ENCODE results near the gene SPOP.

Gene SPOP

DNA sequence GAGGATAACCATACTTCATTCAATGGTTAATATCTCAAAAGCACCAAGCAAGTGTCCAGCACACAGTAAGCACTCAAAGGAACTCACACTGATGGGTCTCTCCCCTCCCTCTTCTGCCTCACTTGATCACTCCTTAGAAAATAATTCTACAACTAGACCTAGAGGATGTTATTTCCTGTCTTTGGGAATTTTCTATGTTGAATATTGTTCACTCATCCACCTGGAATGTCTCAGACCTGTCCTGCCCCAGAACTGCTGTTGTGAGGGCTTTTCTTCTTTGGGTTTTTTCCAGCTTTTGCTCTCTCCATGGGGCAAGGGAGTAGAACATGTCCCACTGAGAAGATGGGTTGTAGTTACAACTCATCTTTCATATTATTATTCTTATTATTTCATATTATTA lies 76.9 kb downstream of the SPOP start:
- Histone ChIP-seq H3K9ac (ENCODE audit: low read depth, low read length) (no peak overlapping the region), H3K36me3 (ENCODE audit: insufficient read depth, low read length) (no peaks in the 10 kb centered on the region), H3K9me3 (ENCODE audit: control insufficient read depth, insufficient read depth, low read length) (no peaks in the 10 kb centered on the region), H3K4me1 (ENCODE audit: insufficient read depth, low read length) (peaks cover 6% of the 10 kb centered on the region)

DNA sequence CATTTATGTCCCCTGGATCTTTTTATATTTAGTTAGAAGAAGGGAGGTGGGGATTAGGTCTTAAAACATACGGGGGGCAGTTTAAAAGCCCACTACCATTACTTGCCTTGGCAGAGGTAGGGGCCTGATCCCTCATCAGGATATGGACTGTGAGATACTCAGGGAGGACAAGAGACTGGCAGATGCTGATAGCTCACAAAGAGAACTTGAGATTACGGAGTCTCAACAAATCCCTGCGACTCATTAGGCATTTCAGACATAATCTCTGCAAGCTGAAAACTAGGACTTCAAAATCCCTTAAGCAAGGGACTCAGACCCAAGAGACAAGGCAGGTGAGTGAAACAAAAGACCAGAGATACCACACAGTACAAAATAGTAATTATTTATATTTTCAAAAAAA lies 79.0 kb downstream of the SPOP start:
- peaks cover 6% of the 10 kb centered on the region for H3K4me1 ChIP-seq (ENCODE audit: insufficient read depth, low read length)
- no peaks in the 10 kb centered on the region for H3K36me3 ChIP-seq (ENCODE audit: insufficient read depth, low read length)
- no peak overlapping the region for H3K9ac ChIP-seq (ENCODE audit: low read depth, low read length)
- H3K9me3 ChIP-seq (ENCODE audit: control insufficient read depth, insufficient read depth, low read length) = no peaks in the 10 kb centered on the region

DNA sequence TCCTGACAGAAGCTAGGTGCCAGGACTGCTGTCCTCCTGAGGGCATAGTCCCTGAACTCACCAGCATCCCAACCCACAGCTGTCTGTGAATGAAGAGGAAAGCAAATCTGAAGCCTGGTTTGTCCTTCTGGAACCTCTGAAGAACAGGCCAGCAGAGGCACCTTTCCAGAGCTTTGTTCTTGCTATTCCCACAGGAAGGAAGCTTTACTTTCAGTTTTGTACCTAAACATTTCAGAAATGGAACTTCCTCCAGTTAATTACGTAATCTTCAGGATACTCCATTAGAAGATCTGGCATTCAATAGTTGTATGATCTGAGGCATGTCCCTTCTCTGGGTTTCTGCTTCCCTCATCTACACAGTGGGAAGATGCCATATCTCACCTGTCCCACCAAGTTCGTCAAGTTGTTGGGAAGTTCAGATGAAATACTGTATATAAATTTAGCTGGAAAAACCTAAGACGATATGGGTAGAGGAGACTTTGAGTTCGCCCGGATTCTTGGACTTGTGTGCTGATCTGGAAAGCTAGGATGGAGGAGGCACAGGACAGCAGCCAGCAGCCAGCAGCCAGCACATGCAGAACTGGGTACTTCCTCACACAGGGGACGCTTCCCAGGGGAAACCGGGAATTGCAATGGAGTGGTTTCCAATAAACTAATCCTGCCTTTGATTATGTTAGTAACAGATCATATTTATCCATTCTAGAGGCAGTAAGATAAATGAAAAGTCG lies 79.8 kb downstream of the SPOP start:
- H3K36me3 ChIP-seq (ENCODE audit: insufficient read depth, low read length) = no peaks in the 10 kb centered on the region
- peaks cover 6% of the 10 kb centered on the region for H3K4me1 ChIP-seq (ENCODE audit: insufficient read depth, low read length)
- no peaks in the 10 kb centered on the region for H3K9me3 ChIP-seq (ENCODE audit: control insufficient read depth, insufficient read depth, low read length)
- H3K9ac ChIP-seq (ENCODE audit: low read depth, low read length) = no peak overlapping the region

DNA sequence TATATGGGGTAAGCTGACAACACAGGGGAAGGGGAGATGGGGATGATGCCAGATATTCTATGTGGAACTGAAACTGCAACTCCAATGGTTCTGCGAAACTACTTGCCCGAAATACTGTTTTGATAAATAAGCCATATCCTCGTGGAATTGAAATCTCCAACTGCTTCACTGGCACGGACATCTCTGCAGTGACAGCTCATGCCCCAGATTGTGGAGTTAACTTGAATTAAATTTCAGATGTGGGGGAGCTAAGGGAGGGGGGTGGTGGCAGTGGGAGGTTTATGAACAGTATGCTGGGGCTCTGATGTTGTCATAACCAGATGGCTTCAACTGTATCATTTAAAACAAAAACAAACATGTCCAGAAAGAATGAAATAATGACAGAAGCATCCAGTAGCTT lies 80.5 kb downstream of the SPOP start:
- no peaks in the 10 kb centered on the region for H3K36me3 ChIP-seq (ENCODE audit: insufficient read depth, low read length)
- H3K9ac ChIP-seq (ENCODE audit: low read depth, low read length) = no peak overlapping the region
- no peaks in the 10 kb centered on the region for H3K9me3 ChIP-seq (ENCODE audit: control insufficient read depth, insufficient read depth, low read length)
- H3K4me1 ChIP-seq (ENCODE audit: insufficient read depth, low read length) = peaks cover 6% of the 10 kb centered on the region

DNA sequence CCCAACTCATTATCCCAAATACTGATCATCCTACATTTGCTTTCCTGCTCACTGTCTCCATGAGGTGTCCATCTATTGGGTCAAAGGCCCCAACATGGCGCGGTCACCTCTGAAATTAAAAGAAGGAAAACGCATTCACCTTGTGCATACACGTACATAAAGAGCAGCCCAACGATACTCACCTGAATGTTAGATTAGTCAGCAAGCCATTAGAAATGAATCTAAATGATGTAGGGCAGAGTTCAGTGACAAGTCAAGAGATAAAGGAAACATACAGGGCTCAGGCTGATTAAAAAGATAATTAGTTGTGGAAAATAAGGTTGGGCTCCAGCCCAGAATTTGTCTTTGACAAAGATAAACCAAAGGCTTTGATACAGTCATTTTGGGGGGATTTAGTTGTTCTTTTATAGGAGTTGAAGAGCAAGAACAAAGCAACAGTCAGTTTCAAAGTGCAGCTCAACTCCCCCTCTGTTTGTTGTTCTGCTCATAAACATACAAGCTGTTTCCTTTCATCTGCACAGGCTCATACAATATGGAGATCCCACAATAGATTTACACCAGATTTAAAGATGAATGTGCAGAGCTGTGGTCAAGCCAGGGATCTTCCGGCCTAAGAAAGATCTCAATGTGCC lies 81.2 kb downstream of the SPOP start:
- Histone ChIP-seq H3K4me1 (ENCODE audit: insufficient read depth, low read length) (peaks cover 6% of the 10 kb centered on the region), H3K9ac (ENCODE audit: low read depth, low read length) (no peak overlapping the region), H3K36me3 (ENCODE audit: insufficient read depth, low read length) (no peaks in the 10 kb centered on the region), H3K9me3 (ENCODE audit: control insufficient read depth, insufficient read depth, low read length) (no peaks in the 10 kb centered on the region)

DNA sequence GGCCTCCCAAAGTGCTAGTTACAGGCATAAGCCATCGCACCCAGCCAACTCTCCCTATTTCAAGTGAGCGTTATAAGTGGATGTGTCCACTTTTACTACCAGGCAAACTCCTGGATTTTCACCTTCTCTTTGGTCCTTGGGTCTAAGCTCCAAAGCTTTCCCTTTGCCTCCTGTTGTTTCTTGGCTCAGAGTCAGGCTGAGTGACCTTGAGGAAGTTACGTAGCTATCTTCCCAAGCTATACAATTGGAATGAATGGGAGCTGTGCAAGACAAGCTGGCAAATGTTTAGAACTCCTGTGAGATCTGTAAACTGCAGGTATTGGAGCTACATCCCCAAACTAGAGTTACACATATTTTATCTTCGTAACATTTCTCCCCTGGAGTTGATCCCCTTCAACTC lies 81.9 kb downstream of the SPOP start:
- H3K36me3 ChIP-seq (ENCODE audit: insufficient read depth, low read length) = no peaks in the 10 kb centered on the region
- H3K4me1 ChIP-seq (ENCODE audit: insufficient read depth, low read length) = peaks cover 6% of the 10 kb centered on the region

DNA sequence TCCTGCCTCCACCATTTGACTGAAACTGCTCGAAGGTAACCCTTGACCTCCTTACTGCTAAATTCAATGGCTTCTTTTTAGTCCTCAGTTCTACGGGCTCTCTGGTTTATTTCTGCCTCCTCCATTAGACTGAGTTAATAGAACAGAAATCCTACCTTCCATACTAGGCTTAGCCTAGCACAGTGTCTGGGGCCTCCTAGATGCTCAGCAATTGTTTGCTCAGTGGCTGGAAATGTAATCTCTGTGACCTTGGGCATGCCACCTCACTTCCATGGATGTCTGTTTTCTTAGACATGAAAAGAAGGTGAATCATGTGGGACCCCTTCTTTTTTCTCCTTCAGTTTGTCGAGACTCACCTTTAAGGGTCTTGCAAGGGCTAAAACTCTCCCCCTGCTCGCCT lies 82.6 kb downstream of the SPOP start:
- peaks cover 2% of the 10 kb centered on the region for H3K4me1 ChIP-seq (ENCODE audit: insufficient read depth, low read length)
- H3K9me3 ChIP-seq (ENCODE audit: control insufficient read depth, insufficient read depth, low read length) = no peaks in the 10 kb centered on the region
- no peak overlapping the region for H3K9ac ChIP-seq (ENCODE audit: low read depth, low read length)
- no peaks in the 10 kb centered on the region for H3K36me3 ChIP-seq (ENCODE audit: insufficient read depth, low read length)

More for the DNA sequence above, 81.9 kb downstream of the SPOP start:
- no peaks in the 10 kb centered on the region for H3K9me3 ChIP-seq (ENCODE audit: control insufficient read depth, insufficient read depth, low read length)
- no peak overlapping the region for H3K9ac ChIP-seq (ENCODE audit: low read depth, low read length)

DNA sequence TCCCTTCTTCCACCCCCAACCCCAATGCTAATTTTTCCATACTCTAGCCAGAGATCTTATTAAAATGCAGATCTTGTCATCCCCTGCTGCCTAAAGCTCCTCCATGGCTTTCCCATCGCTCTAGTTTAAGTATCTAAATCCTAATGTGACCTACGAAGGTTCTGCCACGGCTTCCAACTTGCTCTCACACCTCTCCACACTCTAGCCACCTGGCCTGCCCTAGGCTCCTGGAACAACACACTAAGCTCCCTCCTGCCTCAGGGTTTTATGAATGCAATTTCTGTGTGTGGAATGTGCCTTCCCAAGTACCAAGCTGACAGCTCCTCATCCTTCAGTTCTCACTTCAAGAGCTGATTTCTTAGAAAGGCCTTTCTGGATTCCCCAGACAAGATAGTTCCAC lies 85.6 kb downstream of the SPOP start:
- Histone ChIP-seq H3K9me3 (ENCODE audit: control insufficient read depth, insufficient read depth, low read length) (no peaks in the 10 kb centered on the region), H3K4me1 (ENCODE audit: insufficient read depth, low read length) (no peaks in the 10 kb centered on the region), H3K36me3 (ENCODE audit: insufficient read depth, low read length) (no peaks in the 10 kb centered on the region), H3K9ac (ENCODE audit: low read depth, low read length) (no peak overlapping the region)

DNA sequence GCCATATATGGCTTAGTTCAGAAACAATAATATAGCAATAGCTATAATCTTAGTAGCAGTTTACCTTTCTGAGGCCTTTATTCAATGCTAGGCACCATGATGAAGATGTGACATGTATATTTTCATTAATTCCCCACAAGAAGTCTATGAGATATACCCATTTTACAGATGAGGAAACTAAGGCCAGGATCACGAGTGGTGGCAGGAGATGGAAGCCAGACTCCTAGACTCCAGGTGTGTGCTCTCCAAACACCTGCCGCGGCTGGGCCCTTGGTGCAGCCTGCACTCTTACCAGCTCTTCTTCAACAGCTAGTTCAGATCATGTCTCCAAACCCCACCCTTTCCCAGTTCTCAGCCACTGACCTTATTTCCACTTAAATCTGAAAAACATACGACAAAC lies 87.0 kb downstream of the SPOP start:
- Histone ChIP-seq H3K4me1 (ENCODE audit: insufficient read depth, low read length) (no peaks in the 10 kb centered on the region), H3K9ac (ENCODE audit: low read depth, low read length) (no peak overlapping the region), H3K36me3 (ENCODE audit: insufficient read depth, low read length) (no peaks in the 10 kb centered on the region), H3K9me3 (ENCODE audit: control insufficient read depth, insufficient read depth, low read length) (no peaks in the 10 kb centered on the region)

DNA sequence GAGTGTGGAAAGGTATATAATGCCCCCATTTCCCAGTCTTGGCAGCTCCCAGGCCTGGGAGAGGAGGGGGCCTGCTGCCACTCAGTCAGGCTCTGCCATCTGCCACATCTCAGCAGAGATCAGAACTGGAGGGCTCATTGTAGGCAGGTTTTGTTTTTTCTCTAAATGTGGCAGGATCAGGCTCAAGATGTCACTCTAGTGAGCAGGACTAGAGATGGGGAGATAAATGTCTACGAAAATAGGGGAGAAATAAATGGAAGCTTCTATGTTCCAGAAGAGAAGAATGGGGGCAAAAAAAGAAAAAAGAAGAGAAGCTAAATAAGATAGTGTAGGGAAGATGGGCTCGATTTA lies 88.3 kb downstream of the SPOP start:
- Histone ChIP-seq H3K9me3 (ENCODE audit: control insufficient read depth, insufficient read depth, low read length) (no peaks in the 10 kb centered on the region), H3K4me1 (ENCODE audit: insufficient read depth, low read length) (no peaks in the 10 kb centered on the region; the same call in 1 of the 2 replicates), H3K9ac (ENCODE audit: low read depth, low read length) (no peak overlapping the region), H3K36me3 (ENCODE audit: insufficient read depth, low read length) (no peaks in the 10 kb centered on the region)

DNA sequence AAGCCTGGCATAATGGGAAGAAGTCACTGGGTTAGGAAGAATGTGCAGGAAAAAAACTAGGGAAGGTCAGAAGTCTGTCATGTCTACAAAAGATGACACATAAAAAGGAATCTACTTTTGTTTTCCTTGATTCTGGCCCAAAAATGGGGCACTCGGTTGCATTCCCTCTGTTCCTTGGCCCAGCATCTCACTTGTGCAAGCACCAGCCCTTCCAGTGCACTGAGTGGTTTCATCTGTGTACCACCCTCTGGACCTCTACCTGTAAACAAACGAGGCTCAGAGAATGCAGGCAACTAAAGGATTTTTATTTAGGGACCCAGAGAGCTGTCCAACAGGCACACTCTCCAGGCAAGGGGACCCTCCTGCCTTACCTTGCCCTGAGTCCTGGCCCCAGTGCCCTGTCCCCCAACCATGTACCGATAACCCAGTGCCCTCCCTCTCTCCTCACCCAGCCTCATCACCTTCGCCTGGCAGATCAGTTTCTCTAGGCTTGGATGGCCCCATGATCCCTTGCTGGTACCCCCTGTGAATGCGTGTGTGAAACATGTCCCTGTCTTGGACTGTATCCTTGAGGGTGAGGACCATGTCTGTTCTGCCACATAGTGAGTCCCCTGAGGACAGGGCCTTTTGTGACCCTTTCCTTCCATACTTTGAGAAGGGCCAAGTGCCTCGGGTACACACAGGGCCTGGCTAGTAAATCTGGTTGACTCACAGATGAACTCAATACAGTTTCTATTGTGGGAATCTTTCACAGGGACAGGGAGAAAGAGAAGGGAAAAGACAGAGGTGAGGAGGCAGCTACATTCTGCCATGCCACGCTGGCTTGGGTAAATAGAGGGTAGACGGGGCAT lies 88.9 kb downstream of the SPOP start:
- Histone ChIP-seq H3K36me3 (ENCODE audit: insufficient read depth, low read length) (no peaks in the 10 kb centered on the region), H3K9me3 (ENCODE audit: control insufficient read depth, insufficient read depth, low read length) (no peaks in the 10 kb centered on the region), H3K4me1 (ENCODE audit: insufficient read depth, low read length) (no peaks in the 10 kb centered on the region; the same call in 1 of the 2 replicates), H3K9ac (ENCODE audit: low read depth, low read length) (no peak overlapping the region)

DNA sequence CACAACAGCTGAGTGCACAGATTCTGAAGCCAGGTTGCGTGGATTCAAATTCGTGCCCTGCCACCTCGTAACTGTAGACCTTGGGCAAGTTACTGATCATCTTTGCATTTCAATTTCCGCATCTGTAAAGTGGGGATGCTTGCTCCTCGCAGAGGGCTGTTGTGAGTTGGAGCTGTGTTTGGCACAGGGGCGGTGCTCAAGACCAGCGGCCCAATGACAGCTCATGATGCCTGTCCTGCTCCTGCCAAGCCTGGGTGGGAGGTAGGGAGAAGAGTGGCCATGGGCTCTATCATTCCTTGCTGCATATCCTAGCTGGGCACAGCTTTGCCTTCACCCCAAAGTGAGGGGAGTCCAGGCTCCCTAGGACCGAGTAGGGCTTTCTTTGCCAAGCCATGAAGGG lies 89.6 kb downstream of the SPOP start:
- H3K36me3 ChIP-seq (ENCODE audit: insufficient read depth, low read length) = no peaks in the 10 kb centered on the region
- no peak overlapping the region for H3K9ac ChIP-seq (ENCODE audit: low read depth, low read length)
- H3K4me1 ChIP-seq (ENCODE audit: insufficient read depth, low read length) = no peaks in the 10 kb centered on the region; the same call in 1 of the 2 replicates
- no peaks in the 10 kb centered on the region for H3K9me3 ChIP-seq (ENCODE audit: control insufficient read depth, insufficient read depth, low read length)

DNA sequence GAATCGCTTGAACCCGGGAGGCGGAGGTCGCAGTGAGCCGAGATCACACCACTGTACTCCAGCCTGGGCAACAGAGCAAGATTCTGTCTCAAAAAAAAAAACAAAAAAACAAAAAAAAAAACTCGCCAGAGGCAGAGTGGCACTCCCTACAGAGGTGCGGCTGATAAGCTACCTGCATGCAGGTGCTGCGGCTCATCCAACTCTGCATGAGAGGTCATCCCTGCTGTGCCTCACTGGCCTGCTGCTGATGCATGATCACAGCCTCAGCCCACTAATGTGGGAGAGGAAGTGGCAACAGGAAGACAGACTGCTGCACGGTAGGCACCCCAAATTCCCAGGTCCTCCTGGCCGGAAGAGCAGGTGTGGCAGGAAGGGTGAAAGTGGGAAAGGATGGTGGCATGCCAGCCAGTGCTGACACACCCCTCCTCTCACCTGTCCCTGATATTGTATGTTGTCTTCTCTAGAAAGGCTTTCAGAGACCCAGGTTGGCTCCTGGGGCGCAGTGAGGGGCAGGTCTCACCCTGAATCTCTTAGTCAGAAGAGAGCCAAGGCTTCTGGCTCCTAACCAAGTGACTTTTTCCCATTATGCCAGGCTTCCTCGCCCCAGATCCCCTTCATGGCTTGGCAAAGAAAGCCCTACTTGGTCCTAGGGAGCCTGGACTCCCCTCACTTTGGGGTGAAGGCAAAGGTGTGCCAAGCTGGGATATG lies 90.4 kb downstream of the SPOP start:
- Histone ChIP-seq H3K36me3 (ENCODE audit: insufficient read depth, low read length) (no peaks in the 10 kb centered on the region), H3K4me1 (ENCODE audit: insufficient read depth, low read length) (no peaks in the 10 kb centered on the region; the same call in 1 of the 2 replicates), H3K9me3 (ENCODE audit: control insufficient read depth, insufficient read depth, low read length) (no peaks in the 10 kb centered on the region), H3K9ac (ENCODE audit: low read depth, low read length) (no peak overlapping the region)

DNA sequence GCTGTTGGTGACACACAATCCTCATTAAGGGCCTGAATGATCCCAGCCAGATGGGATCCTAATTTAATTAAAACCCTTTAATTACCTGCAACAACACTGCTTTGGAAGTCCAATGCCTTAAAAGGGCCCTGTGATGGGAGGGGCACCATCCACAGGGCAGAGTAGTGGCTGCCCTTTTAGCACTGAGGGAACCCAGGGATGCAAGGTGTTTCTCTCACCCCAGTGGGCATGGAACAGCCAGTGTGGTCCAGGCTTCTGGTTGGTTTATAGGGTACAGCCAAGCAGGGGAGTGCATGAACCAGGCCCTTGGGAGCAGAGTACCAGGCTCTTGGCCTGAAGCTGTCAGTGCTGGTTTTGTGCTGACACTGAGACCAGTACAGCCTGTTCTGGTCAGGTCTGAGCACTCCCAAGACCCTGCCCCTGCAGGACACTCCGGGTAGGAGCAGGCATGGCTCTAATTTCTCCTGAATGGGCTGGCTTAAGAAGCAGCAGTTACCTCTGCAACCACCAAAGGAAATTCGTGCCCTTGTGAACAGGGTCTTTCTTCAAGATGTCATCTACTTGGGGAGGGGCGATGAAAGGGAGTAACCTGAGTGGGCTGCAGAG lies 92.4 kb downstream of the SPOP start:
- Histone ChIP-seq H3K36me3 (ENCODE audit: insufficient read depth, low read length) (no peaks in the 10 kb centered on the region), H3K9ac (ENCODE audit: low read depth, low read length) (no peak overlapping the region), H3K4me1 (ENCODE audit: insufficient read depth, low read length) (no peaks in the 10 kb centered on the region; the same call in 1 of the 2 replicates), H3K9me3 (ENCODE audit: control insufficient read depth, insufficient read depth, low read length) (no peaks in the 10 kb centered on the region)

Data from ES-I3 (cell line).